Measurements from ENCODE around the gene DDX24.

- TF ChIP-seq CTCF (IDR thresholded peaks at IDR 0.05) (no peak), RCOR1 (IDR thresholded peaks at IDR 0.05; ENCODE audit: low read depth, low read length) (no peak), CEBPB (IDR thresholded peaks at IDR 0.05) (no peak), POLR2A (IDR thresholded peaks at IDR 0.05; ENCODE audit: low read length) (no peak), RFX5 (IDR thresholded peaks at IDR 0.05) (no peak)
These were observed 39.3 kb downstream of the DDX24 start for GRCh38 chr14:94041551-94042346.

All from A549 (cell line).